Measurements from ENCODE around the gene DNAJC11.

DNA sequence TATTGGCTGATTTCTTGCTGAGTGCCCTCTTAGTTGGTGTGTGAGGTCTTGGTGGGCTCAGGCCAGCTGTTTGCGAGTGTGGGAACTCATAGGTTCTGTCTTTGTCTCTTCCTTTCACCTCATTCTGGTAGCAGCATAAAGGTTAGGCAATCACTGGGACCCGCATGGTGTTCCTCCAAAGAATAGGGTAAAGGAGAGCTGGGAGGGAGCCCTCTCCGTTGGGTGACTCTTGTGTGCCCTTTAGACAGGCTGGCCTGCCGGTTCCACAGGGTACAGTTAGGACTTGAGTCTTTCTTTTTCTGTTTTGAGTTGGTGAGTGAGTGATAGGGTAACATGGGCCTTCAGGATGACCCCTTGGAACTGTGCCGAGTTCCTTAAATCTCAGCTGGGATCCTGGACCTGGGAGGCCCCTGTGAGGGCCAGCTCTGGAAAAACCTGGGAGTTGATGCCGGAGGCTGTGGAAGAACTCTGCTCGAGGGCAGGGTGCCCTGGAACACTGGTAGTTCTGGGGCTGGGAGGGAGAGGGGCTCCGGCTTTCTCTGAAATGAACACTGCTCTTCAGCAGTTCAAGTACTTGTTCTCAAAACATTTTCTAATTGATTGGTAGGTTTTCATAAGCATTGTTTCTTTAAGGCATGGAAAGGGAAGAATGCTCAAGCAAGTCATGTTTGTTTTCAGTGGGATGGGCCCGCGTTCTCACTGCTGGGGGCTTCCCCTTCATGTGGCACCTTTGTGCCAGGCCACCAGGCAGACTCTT, 79.0 kb downstream of the DNAJC11 start:
- TF ChIP-seq, protein P1, sequence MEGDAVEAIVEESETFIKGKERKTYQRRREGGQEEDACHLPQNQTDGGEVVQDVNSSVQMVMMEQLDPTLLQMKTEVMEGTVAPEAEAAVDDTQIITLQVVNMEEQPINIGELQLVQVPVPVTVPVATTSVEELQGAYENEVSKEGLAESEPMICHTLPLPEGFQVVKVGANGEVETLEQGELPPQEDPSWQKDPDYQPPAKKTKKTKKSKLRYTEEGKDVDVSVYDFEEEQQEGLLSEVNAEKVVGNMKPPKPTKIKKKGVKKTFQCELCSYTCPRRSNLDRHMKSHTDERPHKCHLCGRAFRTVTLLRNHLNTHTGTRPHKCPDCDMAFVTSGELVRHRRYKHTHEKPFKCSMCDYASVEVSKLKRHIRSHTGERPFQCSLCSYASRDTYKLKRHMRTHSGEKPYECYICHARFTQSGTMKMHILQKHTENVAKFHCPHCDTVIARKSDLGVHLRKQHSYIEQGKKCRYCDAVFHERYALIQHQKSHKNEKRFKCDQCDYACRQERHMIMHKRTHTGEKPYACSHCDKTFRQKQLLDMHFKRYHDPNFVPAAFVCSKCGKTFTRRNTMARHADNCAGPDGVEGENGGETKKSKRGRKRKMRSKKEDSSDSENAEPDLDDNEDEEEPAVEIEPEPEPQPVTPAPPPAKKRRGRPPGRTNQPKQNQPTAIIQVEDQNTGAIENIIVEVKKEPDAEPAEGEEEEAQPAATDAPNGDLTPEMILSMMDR (IDR thresholded peaks at IDR 0.05): no peak
- no peak for TF ChIP-seq POLR2A (IDR thresholded peaks at IDR 0.05)

All from Peyer's patch (tissue), 4 donors.